GM12872 (cell line): ENCODE results near the gene REN.

Experiments used
- TF ChIP-seq, protein P1 (sequence below): IDR thresholded peaks from 3 replicates; pipeline ENCODE4 v1.5.1; 2011; ENCODE audit warnings: low read depth, mild to moderate bottlenecking, low read length, moderate library complexity; ENCODE audit not compliant: insufficient read depth

Gene REN

DNA sequence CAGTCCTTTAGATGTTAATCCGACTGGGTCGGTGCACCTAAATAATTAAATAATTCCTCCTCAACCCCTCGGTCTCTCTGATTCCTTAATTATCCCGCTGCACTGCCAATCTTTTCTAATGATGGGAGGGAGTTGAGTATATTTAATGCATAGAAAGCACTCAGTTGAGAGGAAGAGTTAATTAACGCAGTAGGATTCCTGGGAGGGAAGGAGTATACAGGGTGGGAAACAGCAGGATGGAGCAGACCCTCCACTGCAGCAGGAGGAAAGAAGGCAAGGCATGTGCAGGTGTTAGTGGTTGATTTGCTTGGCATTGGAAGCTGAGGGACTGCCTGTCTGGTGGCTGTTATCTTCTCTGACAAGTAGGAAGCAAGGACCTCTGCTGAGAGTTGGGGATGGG lies 9.9 kb upstream of the REN start:
- TF ChIP-seq, protein P1, sequence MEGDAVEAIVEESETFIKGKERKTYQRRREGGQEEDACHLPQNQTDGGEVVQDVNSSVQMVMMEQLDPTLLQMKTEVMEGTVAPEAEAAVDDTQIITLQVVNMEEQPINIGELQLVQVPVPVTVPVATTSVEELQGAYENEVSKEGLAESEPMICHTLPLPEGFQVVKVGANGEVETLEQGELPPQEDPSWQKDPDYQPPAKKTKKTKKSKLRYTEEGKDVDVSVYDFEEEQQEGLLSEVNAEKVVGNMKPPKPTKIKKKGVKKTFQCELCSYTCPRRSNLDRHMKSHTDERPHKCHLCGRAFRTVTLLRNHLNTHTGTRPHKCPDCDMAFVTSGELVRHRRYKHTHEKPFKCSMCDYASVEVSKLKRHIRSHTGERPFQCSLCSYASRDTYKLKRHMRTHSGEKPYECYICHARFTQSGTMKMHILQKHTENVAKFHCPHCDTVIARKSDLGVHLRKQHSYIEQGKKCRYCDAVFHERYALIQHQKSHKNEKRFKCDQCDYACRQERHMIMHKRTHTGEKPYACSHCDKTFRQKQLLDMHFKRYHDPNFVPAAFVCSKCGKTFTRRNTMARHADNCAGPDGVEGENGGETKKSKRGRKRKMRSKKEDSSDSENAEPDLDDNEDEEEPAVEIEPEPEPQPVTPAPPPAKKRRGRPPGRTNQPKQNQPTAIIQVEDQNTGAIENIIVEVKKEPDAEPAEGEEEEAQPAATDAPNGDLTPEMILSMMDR = no peak

DNA sequence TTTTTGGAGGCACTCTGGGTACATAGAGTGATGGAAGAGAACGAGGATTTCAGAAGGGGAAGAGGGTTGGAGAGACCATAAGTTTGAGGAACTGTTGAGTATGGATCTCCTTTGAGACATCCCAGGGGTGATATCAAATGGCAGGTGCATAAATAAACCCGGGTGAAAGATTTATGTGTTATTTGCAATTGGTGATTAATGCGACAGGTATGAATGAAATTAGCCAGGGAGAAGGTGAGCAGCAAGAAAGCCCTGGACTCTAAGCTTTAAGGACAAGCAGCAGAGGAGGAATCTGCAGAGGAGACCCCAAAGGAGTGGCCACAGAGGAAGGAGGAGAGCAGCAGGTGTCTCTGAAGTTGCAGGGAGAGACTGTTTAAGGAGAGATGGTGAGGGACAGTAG lies 8.8 kb upstream of the REN start:
- TF ChIP-seq, protein P1 = no peak

GRCh38 chr1:204172404-204173029 lies 6.4 kb upstream of the REN start:
- TF ChIP-seq, protein P1 = no peak

DNA sequence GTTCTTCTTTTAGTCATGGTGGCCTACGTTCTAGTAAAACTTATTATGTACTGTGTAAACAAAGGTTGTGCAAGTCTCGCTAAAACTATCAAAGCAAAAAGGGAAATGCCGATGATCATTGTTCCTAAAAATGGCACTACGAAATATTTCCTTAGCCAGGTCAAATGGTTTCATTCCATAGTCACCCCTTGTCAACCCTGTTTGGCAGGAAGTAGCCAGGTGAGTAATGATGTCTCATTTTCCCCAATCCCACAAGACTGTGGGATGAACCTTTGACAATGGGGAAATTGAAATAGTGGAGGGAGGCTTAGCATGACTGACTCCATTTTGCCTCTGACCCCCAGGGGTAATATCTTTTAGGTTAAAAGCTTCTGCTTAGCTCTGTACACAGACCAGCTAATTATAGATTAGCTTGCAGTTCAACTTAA lies 5.6 kb upstream of the REN start:
- TF ChIP-seq, protein P1 = no peak

GRCh38 chr1:204170494-204171155 lies 4.5 kb upstream of the REN start:
- TF ChIP-seq, protein P1 = no peak

DNA sequence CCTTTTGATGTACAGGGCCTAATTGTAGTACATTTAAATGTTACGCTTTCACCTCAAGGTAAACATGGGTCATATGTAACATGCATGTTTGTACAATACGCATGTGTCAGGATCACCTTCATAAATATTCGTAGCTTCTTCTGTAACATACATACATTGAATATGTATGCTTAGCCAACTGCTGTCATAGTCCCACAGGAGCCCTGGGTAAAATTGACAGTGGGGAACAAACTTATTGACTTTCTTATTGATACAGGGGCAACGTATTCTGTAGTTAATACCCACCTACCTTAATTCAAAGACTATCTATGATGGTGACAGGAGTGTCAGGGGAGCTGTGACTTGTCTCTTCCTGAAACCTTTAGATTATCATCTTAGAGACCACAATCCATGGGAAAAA lies 3.7 kb upstream of the REN start:
- TF ChIP-seq, protein P1 = no peak

DNA sequence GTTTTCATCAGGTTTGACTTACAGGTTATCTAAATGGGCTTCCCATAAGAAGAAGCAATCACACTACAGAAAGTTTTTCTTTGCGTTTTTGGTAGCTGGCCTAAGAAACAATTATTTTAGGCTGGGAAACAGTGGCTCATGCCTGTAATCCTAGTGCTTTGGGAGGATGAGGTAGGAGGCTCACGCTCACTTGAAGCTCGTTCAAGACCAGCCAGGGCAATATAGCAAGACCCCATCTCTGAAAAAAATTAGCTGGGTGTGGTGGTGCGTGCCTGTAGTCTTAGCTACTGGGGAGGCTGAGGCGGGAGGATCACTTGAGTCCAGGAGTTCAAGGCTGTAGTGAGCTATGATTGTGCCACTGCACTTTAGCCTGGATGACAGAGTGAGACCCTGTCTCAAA lies 1.6 kb upstream of the REN start:
- TF ChIP-seq, protein P1 = no peak
